NCI-H510A treated with DMSO at 0.1 percent for 48 hours (cell line): ENCODE data around the gene PLEKHM2.
A peak's percentile ranks its signal among the peaks of the same experiment; 100 is the strongest.

ENCODE experiments used
- DNase-seq: peaks from one replicate; lab custom pipeline; 2025; lab: John Stamatoyannopoulos, UW

PLEKHM2 gene

DNA sequence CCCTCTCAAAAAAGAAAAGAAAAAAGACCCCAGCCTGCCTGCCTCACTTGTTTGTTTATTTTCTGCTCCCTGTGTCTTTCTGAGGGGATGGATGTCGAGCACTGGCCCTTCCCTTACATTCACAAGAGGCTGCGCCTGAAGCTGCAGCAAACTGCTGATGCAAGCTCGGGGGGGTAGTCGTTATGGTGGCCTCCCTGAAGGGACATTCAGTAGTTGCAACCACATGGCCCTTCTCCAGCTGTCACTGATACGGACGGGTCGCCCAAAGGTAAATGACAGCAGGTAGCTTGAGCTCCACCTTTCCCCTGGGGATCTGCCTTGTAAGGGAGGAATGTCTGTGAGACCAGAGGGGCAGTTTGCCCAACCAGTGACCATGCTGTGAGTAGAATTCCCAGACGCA is 17.7 kb downstream of the PLEKHM2 start:
- DNase-seq = no peak

DNA sequence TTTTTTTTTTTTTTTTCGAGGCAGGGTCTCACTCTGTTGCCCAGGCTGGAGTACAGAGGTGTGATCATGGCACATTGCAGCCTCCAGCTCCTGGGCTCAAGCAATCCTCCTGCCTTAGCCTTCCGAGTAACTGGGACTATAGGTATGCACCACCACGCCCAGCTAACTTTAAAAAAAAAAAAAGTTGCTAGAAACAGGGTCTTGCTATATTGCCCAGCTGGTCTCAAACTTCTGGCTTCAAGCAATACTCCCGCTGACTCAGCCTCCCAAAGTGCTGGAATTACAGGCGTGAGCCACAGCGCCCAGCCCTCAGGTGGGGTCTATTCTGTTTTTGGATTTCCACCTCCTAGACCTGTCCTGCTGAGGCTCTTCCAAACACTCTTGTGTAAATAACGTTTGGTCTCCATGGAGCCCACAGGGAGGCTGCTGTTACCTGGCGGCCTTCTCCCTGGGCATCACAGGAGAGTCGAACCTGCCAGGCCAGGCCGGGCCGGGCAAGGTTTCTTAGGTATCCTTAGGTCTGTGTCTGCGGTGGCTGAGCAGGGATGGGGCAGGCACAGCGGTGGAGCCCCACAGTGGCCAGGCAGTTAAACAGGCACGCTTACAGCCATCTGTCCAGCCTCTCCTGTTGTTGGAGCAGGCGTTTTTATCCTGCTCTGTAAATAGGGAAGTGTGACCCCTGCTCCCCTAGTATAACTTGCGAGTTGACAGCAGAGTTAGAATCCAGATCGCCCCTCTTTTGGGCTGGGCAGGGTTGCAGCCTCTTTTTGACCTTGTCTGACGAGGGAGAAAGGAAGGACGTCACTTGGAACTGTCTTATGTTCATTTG is 18.8 kb downstream of the PLEKHM2 start:
- no peak for DNase-seq

DNA sequence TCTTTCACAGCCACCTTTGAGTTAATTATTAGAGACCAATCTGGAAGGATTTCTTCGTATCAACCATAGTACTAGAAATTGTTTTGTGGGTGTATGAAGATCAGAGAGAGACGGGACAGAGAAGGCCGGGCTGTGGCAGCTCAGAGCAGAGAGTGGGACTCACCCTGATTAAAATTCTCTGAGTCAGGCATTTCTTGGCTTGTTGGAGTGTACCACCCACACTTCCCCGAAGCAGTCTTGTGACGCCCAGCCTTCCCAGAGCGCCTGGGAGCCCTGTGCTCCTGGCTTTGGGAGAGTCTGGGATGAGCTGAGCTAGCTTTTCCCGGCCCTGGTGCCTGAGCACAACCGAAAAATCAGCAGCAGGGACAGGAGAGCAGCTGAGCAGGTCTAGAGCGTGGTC is 19.4 kb downstream of the PLEKHM2 start:
- no peak for DNase-seq

DNA sequence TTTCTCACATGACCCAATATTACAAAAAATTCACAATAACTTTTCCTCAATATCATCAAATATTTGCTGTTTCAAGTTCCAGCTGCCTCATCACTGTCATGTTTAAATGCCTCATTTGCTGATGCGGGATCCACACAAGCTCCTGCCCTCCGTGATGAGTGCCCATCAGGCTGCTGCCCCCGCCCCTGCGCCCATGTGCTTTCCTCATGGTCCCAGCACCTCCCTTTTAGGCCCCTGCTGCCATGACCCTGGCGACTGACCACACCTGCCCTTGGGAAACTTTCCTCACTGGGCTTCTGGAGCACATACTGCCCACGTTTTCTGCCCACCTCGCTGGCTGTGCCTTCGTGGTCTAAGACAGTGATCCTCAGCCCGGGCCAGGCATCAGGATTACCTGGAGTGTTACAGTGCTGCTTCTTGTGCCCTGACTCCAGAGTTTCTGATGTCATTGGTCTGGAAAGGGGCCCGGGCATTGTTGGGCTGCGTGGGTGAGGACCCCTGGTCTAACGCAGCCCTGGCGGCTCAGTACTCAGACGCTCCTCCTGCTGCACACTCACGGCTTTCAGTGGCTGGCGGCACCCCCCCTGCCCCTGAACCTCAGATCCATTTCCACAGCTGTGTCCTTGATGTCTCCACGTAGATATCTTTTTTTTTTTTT is 20.5 kb downstream of the PLEKHM2 start:
- DNase-seq = no peak

DNA sequence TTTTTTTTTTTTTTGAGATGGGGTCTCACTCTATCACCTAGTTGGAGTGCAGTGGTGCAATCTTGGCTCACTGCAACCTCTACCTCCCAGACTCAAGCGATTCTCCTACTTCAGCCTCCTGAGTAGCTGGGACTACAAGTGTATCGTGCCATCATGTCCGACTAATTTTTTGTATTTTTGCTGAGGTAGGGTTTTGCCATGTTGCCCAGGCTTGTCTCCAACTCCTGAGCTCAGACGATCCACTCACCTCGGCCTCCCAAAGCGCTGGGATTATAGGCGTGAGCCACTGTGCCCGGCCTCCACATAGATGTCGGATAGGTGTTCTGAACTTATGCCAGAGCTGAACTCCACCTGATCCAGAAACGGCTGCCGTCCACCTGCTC is 21.1 kb downstream of the PLEKHM2 start:
- DNase-seq = no peak

DNA sequence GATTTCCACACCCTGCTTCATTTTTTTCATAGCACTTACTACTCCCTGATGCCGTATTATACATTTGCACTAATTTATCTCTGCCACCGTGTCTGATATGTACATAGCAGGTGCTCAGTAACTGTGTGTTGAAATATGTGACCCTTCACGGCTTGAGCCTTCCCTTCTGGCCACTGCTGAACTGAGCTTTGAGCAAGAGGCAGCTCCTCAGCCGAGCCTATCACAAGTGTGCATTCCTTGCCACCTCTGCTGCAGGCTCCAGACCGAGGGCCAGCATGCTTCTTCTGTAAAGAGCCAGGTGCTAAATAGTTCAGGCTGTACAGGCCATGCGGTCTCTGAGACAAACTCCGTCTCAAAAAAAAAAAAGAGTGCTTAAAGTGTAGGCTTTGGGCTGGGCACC is 22.6 kb downstream of the PLEKHM2 start:
- peak; percentile 54 for DNase-seq

DNA sequence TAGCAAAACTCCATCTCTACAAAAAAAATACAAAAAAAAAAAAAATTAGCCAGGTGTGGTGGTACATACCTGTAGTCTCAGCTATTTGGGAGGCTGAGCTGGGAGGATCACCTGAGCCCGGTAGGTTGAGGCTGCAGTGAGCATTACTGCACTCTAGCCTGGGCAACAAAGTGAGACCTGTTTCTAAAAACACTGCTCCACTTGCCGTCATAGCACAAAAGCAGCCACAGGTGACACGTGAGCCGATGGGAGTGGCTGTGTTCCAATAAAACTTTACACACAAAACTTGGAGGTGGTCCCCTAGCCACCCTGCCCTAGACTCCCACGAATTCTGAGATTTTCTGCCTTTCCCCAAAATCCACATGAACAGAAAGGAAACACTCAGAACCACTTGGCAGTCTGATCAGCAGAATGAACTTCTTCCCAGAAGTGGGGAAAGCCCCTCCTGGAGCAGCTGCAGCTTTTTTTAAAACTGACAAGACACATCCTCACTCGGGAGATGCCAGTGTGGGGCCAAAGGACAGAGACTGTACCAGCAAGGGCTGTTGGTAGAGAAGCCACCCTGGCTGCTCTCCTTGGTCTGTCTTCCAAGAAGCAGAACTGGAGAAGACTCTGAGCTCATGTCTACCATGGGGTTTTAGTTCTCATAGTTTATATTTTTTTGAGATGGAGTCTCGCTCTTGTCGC is 23.3 kb downstream of the PLEKHM2 start:
- DNase-seq = no peak

DNA sequence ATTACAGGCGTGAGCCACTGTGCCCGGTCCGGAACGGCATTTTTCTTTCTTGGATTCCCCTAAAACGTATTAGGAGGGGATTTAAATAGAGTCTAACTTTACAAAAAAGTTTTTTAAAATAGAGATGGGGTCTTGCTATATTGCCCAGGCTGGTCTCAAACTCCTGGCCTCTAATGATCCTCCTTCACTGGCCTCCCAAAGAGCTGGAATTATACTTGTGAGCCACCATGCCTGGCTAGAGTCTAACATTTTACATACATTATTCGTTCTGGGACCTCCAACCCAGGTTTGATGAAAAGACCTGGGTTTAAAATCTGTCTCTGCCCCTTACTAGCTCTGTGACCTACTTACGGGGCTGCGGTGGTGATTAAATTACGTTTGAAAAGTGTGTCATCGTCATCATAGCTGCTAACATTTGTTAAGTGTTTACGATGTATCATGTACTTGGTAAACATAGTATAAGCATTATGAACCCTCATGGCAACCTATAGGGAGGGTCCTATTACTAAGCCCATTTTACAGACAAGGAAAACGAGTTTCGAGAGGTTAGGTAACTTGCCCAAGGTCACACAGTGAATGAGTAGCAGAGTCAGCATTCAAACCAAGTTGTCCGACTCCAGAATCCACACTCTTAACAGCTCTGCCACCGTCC is 24.5 kb downstream of the PLEKHM2 start:
- DNase-seq = peak; percentile 96

DNA sequence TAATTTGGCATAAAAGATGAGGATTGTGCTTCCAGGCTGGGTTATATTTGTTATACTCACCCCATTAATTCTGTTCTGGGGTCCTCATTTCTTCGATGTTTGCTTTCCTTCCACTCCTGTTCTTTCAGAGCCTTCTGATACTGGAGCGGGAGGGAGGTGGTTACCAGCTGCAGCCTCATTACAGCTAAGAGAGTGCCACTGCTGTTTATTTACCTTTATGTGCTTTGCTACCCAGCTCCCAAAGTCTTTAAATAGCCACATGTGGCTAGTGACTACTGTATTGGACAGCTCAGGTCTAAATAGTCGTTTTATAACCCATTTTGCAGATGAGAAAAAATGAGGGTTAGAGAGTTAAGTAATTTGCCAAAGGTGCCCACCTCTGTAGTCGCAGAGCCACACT is 25.1 kb downstream of the PLEKHM2 start:
- DNase-seq = peak; percentile 94

DNA sequence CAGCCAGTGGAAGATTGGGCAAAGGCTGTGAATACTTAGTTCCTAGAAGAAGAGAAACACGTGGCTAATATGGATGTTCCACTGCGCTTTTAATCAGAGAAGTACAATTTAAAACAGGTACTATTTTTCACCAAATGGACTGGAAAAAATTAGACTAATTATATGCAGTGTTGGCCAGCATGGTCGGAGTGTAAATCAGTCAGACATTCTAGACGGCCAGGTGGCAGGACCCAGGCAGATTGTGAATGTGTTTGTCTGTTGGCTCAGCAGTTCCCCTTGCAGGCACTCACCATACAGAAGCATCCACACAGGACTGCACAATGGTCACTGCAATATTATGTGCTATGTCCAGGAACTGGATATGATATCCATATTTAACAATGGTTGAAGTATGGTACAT is 28.0 kb downstream of the PLEKHM2 start:
- peak; percentile 30 for DNase-seq

DNA sequence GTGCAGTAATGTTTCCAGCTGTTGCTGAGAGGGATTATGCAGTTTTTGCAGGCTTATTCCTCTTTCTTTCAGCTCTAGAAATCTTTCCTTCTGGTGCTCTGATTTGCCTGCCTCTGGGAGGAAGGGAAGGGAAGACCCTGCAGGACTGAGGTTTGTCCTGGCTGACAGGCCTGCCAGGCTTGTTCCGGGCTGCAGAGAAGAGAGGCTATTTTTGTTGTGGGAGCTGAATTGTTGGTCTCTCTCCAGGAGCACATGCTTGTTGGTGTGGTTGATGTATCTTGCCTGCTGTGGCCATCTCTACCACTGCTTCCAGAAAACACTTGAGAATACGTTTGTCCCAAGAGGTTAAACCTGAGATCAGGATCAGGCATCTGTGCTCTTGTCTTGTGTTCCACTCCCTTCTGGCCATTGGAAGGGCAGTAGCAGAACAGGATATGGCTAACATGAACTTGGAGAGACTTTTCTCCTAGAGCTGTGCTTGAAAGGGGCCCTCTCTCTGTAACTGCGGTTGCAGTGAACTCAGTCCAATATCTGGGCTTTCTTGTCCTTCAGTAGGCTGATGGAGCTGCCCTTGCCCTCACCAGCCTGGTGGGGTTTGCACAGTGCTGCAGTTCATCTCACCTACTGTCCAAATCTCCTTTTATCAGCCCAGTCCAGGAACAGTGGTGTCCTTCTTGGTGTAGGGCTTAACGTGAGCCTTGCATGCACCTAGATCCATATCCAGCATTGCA is 30.5 kb downstream of the PLEKHM2 start:
- no peak for DNase-seq

DNA sequence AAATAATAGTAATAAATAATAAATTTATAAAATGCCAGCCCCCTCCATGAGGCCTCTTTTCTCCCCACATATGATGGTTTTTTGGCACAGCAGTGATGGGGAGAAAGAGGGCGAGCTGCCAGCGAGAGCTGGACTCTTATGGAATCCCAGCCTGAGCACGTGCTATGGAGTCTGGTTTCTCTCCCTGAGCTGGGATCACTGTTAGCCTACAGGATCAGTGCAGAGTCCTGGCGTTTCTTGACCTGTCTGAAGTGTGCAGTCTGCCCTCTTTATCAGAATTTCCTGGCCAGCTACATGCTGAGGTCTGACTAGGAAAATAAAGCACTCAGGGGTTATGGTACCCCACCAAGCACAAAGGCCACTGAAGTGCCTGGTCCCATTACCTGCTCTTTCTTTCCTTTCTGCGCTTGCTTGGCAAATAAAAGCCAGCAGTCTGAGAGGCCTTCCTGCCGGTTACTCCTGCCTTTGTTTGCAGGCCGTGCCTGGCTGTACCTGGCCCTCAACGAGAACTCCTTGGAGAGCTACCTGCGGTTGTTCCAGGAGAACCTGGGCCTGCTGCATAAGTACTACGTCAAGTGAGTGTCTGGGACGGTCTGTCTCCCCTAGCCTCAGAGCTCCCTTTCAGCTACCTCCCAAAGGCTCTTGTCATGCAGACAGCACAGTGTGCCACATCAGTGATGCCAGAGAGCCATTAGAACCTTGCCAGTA is 33.5 kb downstream of the PLEKHM2 start:
- DNase-seq = no peak

DNA sequence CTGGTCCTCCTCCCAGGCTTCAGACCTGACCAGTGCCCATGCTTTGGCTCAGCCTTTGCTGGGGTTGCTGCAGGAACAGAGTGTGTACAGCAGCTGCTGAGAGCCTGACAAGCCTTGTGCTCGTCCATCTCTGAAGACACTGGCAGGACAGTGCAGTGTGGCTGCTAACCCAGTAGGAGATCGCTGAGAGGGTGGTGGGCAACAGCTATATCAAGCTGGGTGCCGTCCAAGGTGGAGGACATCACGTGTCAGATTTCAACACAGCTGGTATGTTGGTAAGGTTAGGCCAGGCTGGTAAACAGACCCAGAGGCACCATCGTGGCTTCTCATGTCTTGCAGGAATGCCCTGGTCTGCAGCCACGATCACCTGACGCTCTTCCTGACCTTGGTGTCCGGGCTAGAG is 34.1 kb downstream of the PLEKHM2 start:
- DNase-seq = no peak

DNA sequence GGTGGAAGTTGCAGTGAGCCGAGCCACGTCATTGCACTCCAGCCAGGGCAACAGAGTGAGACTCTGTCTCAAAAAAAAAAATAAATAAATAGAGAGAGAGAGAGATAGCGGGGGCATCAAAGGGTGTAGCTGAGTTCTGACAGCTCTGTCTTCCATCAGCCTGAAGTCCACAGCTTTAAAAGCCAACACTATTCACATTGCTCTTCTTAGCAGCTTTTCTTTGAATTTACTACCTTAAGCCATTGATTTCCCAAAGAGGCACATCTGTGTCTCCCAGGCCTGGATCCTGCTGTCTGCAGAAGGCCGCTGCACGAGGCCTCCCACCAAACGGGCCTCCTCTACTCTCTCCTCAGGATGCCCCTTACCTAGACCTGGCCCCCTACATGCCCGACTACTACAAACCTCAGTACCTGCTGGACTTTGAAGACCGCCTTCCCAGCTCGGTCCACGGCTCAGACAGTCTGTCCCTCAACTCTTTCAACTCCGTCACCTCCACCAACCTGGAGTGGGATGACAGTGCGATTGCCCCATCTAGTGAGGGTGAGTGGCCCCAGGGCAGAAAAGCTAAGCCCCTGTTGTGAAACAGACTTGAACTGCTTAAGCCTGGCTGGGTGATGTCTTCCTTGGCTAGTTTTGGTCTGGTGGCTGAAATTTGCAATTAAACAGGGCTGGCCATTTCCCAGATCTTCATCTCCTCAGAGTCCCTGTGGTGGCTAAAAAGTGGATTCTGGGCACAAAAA is 35.4 kb downstream of the PLEKHM2 start:
- no peak for DNase-seq

DNA sequence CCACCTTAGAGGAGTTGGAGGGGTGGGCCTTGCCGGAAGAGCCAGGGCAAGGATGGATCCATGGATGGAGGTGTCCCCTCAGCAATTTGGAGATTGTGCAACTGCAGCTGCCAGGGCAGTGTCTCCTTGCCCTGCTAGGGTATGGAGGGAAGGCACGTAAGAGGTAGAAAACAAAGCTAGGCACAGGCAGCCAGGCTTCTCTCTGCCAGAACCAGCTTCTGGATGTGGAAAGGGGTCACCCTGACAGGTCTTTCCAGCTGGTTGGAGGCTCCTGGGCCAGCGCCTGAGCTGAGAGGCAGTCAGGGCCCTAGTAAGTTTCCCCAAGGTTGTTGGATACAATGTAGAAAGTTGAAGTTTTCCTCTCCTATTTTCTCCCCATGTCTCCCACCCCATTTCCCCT is 36.7 kb downstream of the PLEKHM2 start:
- DNase-seq = no peak

DNA sequence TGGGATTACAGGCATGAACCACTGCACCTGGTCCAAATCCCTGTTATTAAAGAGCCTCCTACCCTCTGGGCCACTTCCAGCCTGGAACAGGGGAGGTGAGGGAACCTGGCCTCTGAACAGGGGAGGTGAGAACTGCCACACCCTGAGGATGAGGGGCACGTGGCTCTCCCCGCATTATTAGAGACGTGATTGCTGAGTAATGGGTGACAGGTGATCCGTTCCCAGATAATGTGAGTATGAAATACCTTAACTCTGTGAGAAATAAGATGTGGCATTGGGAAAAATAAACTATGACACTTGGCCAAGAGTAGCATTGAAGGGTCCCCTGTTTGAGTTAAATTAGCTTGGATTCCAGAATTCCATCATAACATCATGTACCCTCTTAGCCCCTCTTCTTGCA is 38.3 kb downstream of the PLEKHM2 start:
- DNase-seq = no peak

DNA sequence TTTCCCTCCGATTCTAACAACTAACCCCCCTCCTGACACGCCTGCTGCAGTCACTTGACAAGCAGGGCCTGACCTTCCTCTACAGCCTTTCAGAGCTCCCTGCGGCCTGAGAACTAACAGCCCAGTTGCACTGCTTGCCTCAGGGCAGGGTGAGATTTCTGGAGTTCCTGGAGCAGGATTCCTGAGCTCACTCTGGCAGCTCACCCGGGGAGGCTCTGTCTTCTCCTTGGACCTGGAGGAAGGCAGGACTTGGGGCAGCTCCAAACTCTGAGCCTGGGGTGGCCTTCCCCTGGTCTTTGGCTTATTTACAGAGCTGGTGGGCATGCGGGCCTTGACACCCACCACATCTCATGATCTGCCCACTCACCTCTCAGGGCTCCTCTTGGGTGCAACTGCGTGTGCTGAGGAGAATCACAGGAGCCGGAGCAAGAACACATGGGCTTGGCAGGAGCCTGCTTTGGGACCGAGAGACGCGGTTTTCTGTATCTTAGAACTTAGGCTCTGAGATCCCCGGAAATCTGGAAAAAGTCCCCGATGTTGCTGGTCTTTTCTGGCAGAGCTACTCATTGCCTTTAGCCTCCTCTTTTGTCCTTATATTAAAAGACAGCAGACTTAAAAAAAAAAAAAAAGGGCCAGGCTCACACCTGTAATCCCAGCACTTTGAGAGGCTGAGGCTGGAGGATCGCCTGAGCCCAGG is 38.9 kb downstream of the PLEKHM2 start:
- no peak for DNase-seq

DNA sequence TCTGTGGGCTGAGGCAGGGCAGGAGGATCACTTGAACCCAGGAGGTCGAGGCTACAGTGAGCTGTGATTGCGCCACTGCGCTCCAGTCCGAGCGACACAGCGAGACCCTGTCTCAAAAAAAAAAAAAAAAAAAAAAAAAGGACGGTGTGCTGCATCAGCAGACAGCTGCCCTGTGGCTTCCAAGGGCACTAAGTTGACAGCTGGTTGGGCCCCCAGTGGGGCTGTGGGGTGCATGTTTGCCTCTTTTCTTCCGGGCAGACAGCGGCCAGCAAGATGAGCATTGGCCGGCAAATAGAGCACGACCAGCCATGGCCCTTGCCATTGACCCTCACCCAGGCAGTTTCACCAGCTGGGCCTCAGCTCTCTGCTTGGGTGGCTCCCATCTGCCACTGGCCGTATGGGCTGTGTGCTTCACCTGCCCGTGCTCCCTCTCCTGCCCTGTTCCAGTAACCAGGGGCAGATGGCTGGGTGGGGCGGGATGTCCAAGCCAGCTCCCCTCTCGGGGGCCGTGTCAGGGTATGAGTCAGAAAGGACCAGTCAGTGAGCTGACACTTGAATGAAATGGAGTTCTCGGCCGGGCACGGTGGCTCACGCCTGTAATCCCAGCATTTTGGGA is 39.6 kb downstream of the PLEKHM2 start:
- DNase-seq = no peak
